Stimulated activated CD4-positive, alpha-beta T cell treated with anti-CD3 and anti-CD28 coated beads, Interleukin-2, amount 100 ng/mL, for 48 hours (primary cell): ENCODE measurements around the gene IRF5.
"Not testable (repeated sequence)": the region's sequence is repeated elsewhere in the genome, so short reads cannot be mapped to it uniquely, and the experiment has no call there.

Source experiments
- DNase-seq, 2 donors: peaks; one replicate each; pipeline ENCODE4 v3.0.0-alpha.2; 2020

IRF5 gene

DNA sequence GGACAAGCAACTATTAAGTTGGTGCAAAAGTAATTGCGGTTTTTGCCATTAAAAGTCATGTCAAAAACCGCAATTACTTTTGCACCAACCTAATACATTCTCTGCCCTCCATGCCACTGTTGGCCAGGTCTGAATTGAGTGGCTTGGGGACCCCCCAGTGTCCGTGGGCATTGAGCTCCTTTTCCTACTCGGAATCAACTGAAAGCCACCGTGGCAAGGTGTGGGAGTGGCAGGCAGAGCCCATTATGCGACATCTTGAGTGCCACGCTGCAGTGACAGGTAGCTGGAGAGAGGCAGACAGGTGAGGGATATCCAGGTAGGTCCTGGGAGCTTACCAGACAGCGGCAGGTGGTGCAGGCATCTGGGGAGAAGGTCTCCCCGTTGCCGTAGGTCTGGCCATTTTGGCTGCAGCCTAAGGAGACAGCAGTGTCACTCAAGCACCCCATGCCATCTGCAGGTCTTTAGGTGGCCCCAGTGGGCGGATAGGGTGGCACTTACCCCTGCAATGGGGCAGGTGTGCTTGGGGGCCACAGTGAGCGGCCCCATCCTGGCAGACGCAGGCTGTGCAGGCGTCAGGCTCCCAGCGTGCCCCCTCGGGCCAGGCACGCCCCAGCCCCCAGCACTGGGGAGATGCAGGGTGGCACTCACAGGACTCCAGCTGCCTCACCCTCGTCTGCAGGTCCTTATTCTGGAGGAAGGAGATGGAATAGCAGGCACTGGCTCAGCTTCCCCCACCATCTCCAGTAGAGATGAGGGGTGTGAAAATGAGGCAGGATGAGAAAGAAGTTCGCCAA, 30.8 kb upstream of the IRF5 start:
- DNase-seq: no peak

GRCh38 chr7:128908750-128909624, 28.7 kb upstream of the IRF5 start:
- no peak for DNase-seq

DNA sequence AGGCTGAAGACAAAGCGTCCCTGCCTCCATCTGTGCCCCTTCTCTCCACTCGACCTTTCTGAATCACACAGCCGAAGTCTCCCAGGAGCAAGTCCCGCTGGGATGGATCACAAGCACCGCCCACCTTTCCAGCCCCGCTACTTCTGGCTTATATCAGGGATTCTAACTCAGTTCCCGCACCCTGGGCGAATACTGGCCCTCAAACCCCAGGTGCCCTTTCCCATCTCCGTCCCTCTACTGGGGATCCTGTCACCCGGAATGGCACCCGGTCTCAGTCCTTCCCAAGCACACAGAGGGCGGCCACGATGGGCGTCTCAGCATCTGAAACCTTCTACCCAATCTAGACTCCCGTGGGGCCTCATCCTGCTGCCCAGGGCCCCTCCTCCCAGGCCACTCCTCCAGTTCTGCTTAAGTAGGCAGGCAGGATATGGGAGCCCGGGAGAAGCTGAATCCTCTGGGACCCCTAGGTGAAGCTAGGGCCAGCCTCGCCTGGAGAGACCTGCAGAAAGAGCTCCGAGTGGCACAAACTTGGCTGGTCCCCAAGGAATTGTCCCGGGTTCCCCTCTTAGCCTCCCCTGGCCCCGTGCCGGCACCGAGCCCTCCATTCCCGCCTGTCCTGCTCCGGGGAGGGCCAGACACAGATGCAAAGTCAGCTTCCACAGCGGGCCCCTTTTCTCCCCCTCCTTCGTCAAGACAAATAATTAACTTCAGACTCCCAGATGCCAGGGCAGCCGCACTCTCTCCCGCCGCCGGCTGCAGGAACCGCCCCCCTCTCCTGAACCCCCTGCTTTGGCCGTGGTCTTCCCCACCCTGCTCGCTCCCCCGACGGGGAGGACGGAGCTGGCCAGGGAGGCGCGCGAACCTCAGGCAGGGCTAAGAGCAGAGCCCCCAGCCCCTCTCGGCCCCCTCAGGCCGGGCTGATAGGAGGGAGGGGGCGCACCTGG, 27.8 kb upstream of the IRF5 start:
- no peak for DNase-seq

GRCh38 chr7:128910569-128910945, 27.2 kb upstream of the IRF5 start, which contains the start of gene KCP:
TSS of gene KCP (minus strand) at chr7:128910709. CDS start at chr7:128910676, 33 bp downstream.
- no peak for DNase-seq

- DNase-seq: no peak
Observed at GRCh38 chr7:128911423-128912031, 26.2 kb upstream of the IRF5 start.

DNA sequence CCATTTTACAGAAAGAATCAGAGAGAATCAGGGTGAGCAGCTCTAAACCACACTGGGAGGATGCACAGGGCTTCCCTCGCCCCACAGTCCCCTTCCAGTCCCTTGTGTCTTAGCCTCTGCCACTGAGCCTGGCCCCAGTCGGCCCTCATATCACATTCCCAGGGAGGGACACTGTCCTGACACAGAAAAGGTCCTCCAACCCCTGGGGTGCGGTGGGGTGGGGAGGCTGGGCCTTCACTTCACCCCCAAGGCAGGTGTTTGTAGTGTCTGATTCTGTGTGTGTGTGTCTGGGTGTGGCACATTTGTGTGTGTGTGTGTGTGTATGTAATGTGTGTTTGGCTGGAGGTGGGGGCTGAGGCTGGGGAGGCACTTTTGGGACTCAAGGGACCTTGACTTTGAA, 25.4 kb upstream of the IRF5 start:
- no peak for DNase-seq

DNA sequence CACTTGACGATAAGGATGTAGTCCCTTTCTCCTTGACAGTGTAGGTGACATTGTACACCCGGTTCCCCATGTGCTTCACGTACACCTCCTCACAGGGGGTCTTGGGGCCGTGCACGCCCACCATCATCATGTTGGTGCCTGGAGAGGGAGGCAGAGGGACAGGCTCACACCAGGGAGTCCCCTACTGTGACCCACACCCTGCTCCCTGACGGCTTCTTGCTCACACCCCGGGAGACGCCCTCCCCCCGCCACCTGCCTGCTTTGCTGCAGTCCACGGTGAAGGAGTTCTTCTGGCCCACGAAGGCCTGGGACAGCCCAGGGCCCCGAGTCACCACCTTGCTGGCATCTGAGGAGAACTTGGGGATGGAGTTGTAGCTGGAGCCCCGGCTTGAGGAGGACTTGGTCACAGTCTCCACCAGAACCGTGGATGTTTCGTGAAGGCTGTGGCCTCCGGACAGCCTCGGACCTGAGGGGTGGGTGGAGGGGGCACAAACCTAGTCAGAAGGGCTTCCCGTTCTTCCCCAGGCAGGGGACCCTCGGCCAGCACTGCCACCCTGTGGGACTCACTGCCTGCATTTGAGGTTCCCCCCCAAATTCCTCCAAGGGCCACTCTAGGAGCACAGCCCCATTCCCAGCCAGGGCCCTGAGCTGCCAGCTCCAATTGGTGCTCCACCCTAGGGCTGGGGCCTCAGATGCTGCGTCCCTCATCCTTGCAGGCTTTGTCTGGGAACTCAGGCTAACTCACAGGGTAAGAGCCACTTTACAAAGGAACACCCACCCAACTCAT, 24.8 kb upstream of the IRF5 start:
- not testable (repeated sequence) for DNase-seq

DNA sequence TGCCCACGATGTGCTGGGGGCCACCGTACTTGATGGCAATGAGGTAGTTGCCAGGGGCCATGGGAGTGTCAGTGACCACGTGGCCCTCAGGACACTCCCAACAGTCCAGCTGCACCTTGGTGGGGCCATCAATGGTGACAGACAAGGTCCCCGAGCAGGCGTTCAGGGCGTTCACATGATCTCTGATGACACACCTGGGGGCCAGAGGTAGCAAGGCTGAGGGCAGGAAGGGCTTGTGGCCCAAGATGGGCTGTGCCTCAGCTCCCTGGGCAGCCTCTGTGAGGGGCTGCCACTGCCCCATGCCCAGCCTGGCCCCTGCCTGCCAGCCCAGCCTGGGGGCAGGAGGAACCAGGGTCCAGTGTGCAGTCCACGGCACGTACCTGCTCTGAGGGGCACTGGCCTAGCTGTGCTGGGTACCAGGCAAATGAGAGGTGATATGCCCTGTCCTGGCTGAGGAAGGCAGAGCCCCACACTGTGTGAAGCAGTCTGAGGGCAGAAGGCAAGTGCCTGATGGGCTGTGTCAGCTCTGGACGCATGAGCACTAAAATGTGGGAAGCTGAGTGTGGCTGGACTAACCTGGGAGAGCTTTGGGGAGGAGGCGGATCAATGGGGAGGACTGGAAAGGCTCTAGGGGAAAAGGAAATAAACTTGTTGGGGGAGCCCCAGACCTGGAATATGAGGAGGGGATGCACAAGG, 23.7 kb upstream of the IRF5 start:
- DNase-seq: no peak

- no peak for DNase-seq
Observed at GRCh38 chr7:128914566-128915151, 23.1 kb upstream of the IRF5 start.

- DNase-seq: no peak
Observed at GRCh38 chr7:128915271-128915819, 22.4 kb upstream of the IRF5 start.

DNA sequence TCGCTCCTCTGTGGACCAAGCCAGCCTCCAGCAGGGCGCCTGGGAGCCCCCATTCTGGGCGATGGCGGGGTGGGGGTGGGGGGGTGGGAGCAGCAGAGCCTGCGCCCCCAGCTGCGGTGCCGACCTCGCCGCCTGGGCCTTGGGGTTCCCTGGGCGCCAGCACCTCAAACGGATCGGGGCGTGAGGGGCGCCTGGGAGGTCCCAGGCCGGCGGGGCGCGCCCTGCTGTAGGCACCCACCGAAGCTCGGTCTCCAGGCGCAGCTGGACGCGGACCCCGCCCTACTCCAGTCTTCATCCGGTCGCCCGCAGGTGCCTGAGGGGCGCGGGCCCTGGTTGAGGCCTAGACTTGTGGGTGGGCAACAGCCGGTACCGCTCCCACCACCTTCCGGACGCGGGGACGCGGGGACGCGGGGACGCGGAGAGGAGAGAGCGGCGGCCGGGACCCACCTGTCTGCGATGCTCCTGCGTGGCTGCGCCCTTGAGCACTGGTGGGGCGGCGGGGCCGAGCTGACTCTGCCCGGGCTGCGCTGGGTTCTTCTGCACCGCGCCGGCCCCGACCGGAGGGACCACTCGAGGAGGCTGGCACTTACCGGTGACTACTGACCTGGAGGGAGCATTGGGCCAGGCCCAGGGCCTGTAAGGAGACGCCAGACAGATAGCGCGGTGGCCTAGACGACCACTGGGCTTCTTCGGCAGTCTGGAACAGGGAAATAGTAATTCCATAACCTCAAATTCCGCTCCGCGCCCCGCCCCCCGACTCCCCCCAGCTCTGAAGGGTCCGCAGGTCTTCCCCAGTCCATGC, 21.7 kb upstream of the IRF5 start:
- no peak for DNase-seq

DNA sequence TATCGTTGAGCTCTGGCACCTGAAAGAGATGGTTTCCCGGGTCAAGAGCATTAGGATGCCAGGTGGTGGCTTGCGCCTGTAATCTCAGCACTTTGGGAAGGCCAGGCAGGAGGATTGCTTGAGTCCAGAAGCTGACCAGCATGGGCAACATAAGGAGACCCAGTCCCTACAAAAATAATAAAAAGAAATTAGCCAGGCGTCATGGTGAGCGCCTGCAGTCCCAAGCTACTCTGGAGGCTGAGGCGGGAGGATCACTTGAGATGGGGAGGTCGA, 21.1 kb upstream of the IRF5 start:
- no peak for DNase-seq

GRCh38 chr7:128917122-128917521, 20.6 kb upstream of the IRF5 start:
- no peak for DNase-seq

DNA sequence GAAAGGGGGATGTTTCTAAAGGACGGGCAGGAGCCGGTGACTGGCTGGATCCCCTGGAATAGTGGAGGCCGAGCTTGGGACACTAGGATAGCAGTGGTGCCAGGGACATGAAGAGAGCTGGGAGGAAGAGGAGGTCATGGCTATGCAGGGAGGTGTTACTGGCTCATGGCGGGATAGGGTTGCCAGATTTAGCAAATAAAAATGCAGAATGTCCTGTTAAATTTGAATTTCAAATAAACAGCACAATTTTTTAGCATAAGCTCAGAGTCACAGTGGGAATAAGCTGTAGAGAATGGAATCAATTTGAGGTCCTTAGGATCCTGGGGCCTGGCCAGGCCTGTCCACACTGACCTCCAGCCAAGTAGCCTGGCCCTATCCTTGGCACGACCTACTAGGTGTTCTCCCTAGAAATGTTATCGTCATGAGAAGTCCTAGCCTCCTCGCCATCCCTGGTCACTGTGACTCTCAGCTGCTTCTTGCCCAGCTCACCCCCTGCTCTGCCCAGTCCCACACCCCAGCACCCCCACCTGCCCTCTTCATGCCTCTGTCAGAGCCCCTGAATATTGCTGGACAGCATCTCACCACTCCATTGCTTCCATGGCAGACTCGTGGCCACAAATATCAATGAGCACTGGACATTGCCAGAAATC, 19.6 kb upstream of the IRF5 start:
- DNase-seq: no peak

DNA sequence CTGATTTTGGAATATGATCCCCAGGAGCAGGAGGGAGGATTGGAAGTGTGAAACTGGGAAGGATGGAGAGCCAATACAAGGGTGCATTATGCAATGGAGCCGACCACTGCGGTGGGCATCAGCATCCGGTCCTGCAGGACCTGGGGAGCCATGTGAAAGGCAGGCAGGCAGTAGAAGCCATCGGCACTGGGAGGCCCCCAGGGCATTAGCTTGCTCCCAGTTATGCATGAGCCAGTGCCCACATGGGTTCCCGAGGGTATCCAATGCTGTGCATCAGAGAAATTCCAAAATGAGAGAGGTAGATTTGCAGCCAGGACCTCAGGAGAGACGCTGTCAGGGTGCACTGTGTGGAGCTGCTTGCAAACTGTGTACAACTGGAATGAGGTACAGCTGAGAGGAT, 18.5 kb upstream of the IRF5 start:
- no peak for DNase-seq

DNA sequence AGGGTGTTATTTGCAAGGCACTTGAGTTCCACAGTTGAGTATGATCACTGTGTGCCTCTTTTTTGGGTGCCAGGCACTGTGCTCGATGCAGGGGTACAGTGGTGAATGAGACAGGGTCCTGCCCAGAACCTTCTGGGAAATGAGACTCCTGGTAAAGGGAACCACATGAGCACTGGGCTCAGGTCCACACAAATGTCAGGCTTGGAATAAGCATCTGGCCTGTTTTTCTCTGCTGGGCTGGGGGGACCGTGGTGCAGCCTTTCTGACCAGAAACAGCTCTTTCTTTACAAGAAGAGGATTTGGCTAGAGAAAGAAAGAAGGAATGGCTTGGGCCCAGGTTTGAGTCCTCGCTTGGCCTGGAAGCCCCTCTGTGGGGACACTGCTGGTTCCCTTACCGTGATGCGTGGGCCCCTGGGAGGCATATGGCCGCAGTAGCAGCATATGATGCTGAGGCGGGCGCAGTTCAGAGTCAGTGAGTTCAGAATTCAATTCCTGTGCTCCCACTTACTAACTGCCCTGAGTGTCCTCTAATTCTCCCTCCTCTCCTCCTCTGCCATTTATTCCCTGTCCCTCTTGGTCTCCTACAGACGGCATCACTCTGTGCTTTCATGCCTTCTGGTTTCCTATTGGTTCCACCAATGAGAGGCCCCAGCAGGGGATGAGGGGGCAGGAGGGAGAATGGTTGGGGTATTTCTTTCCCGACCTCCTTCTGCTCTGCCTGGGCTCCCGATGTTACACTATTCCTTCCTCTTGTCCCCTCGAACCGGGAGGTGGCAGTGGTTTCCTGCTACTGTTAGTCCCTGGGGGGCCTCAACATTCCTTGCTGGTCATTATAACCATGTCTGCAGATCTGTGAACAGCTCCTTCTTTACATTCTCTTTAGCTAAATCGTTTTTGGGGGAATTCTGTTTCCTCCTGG, 17.6 kb upstream of the IRF5 start:
- no peak for DNase-seq

DNA sequence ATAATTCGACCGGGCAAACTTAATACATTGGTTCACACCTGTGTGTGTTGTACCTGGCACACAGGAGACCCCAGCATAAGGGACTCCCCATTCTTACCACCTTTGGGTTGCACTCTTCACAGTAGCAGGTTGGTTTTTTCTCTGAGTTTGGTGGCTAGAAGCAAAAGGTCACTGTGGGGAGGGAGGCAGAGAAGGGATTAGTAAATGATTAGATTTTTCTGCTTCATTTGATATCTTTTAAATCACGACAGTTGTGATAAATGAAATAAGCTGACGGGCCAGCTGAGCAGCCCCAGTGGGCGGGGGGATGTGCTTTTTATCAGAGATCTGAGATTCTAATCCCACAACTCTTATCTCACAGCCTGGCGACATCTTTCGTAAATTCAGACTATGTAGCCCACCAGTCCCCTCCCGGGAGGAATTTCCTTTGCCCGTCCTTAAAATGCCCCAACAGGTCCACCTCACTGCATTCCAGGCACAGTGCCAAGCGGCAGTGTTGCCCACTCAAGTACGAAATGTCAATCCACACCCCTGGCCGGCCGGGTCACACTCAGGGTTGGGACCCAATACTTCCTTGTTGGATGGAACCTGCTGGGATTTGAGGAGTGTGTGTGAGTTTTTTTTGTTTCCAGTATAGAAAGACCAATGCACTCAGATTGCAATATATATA, 16.7 kb upstream of the IRF5 start:
- no peak for DNase-seq
